Colonic mucosa (tissue), 4 donors: ENCODE data around the gene MOSPD2. TPM values are rescaled to one million over a fixed set of nuclear protein-coding genes. Genes with fewer than 3 reads are reported as not detected.

Experiments
- DNase-seq: peaks from one replicate; pipeline ENCODE4 v3.0.0-alpha.2; 2020
- H3K27ac ChIP-seq: fragments of 200-600 bp; one replicate; pipeline ENCODE4 v1.8.0; 2021
- H3K27me3 ChIP-seq: fragments of 200-600 bp; one replicate; pipeline ENCODE4 v1.8.0; 2021
- H3K36me3 ChIP-seq: fragments of 200-600 bp; one replicate; pipeline ENCODE4 v1.8.0; 2021
- H3K4me1 ChIP-seq: fragments of 200-600 bp; one replicate; pipeline ENCODE4 v1.8.0; 2021; ENCODE audit warnings: mild to moderate bottlenecking
- H3K4me3 ChIP-seq: fragments of 200-600 bp; one replicate; pipeline ENCODE4 v1.8.0; 2021
- H3K9ac ChIP-seq, 2 donors: one replicate each; pipeline ENCODE4 v1.7.0; 2013; ENCODE audit warnings: control low read depth in 2 of 2, low read depth in 2 of 2, low read length in 2 of 2
- H3K9me3 ChIP-seq: fragments of 200-600 bp; one replicate; pipeline ENCODE4 v1.8.0; 2021
- CTCF ChIP-seq: fragments of 200-600 bp; IDR thresholded peaks from one replicate; pipeline ENCODE4 v1.8.0; 2022; ENCODE audit warnings: antibody characterized with exemption, mild to moderate bottlenecking
- intact Hi-C: fragments of 100-400 bp; cut with DNase I; formaldehyde crosslinking; loops from one replicate; pipeline ENCODE4 v1.14.1; 2022
- total RNA-seq, 2 donors: library from RNA; stranded (reverse); fragmentation: NEBNext Ultra II Directional in 1 of 2; extraction: Animal tissue kit (Norgen Biotek cat#: 25700) in 1 of 2; gene quantifications; one replicate each; pipeline ENCODE4 v1.2.1, GENCODE V29; 2021
- donor health status: healthy.
- donor health status: DM: no; HTN: no; CAD: no.
- donor health status: DM: no; HTN: no; CAD: no.

Gene MOSPD2
- total RNA-seq, 2 donors from 2014 or later = 8.7 to 11.0 TPM

- no peak overlapping the region for H3K27ac ChIP-seq
- H3K9ac ChIP-seq = no peak overlapping the region
- no peaks in the 10 kb centered on the region for H3K36me3 ChIP-seq
- H3K9me3 ChIP-seq = no peaks in the 10 kb centered on the region
- DNase-seq = no peak
- no peak for TF ChIP-seq CTCF
- H3K4me3 ChIP-seq = no peak overlapping the region
- no peaks in the 10 kb centered on the region for H3K4me1 ChIP-seq
- H3K27me3 ChIP-seq = no peaks in the 10 kb centered on the region
- intact Hi-C loops = no loop called here
These were observed 40.6 kb upstream of the MOSPD2 start for GRCh38 chrX:14832586-14832985.

GRCh38 chrX:14837155-14837554 is 36.1 kb upstream of the MOSPD2 start:
- DNase-seq = no peak
- Histone ChIP-seq H3K4me3 (no peak overlapping the region), H3K9me3 (no peaks in the 10 kb centered on the region), H3K9ac (no peak overlapping the region), H3K4me1 (no peaks in the 10 kb centered on the region), H3K27ac (no peak overlapping the region), H3K36me3 (no peaks in the 10 kb centered on the region), H3K27me3 (no peaks in the 10 kb centered on the region)
- no peak for TF ChIP-seq CTCF
- intact Hi-C loops = no loop called here

- Histone ChIP-seq H3K9ac (no peak overlapping the region), H3K4me1 (no peaks in the 10 kb centered on the region)
These were observed 29.6 kb upstream of the MOSPD2 start for GRCh38 chrX:14843666-14844065.

GRCh38 chrX:14851526-14851925 is 21.7 kb upstream of the MOSPD2 start:
- Histone ChIP-seq H3K27me3 (no peaks in the 10 kb centered on the region), H3K9ac (no peak overlapping the region), H3K27ac (no peak overlapping the region), H3K4me3 (no peak overlapping the region), H3K36me3 (no peaks in the 10 kb centered on the region), H3K9me3 (no peaks in the 10 kb centered on the region), H3K4me1 (no peaks in the 10 kb centered on the region)
- no peak for DNase-seq
- no peak for TF ChIP-seq CTCF
- intact Hi-C loops = no loop called here

More at GRCh38 chrX:14843666-14844065, 29.6 kb upstream of the MOSPD2 start:
- H3K36me3 ChIP-seq = no peaks in the 10 kb centered on the region
- intact Hi-C loops = no loop called here
- H3K27me3 ChIP-seq = no peaks in the 10 kb centered on the region
- no peaks in the 10 kb centered on the region for H3K9me3 ChIP-seq
- TF ChIP-seq CTCF = no peak
- no peak overlapping the region for H3K27ac ChIP-seq
- no peak for DNase-seq
- no peak overlapping the region for H3K4me3 ChIP-seq

GRCh38 chrX:14864631-14865030 is 8.6 kb upstream of the MOSPD2 start:
- Histone ChIP-seq H3K36me3 (no peaks in the 10 kb centered on the region), H3K27me3 (no peaks in the 10 kb centered on the region), H3K4me3 (no peak overlapping the region), H3K4me1 (no peaks in the 10 kb centered on the region), H3K9ac (no peak overlapping the region), H3K9me3 (no peaks in the 10 kb centered on the region), H3K27ac (no peak overlapping the region)
- no peak for DNase-seq
- intact Hi-C loops = no loop called here
- TF ChIP-seq CTCF = no peak

GRCh38 chrX:14865201-14865600 is 8.0 kb upstream of the MOSPD2 start:
- intact Hi-C loops = no loop called here
- no peak overlapping the region for H3K27ac ChIP-seq
- DNase-seq = no peak
- H3K4me1 ChIP-seq = no peaks in the 10 kb centered on the region
- no peak for TF ChIP-seq CTCF
- H3K9me3 ChIP-seq = no peaks in the 10 kb centered on the region
- H3K4me3 ChIP-seq = no peak overlapping the region
- no peaks in the 10 kb centered on the region for H3K36me3 ChIP-seq
- no peak overlapping the region for H3K9ac ChIP-seq
- no peaks in the 10 kb centered on the region for H3K27me3 ChIP-seq
